Glutamatergic neuron (in vitro differentiated cells): Measurements from ENCODE around the gene ZNF697. TPM values are rescaled to one million over a fixed set of nuclear protein-coding genes. Genes with fewer than 3 reads are reported as not detected.

ENCODE experiments used
- DNase-seq: peaks from one replicate; pipeline ENCODE4 v3.0.0; 2022
- H3K27ac Mint-ChIP-seq: one replicate; pipeline ENCODE4 v1.8.0; 2020; ENCODE audit warnings: mild to moderate bottlenecking, mixed read lengths, inconsistent platforms; ENCODE audit not compliant: unreplicated experiment
- H3K27me3 Mint-ChIP-seq: one replicate; pipeline ENCODE4 v1.8.0; 2020; ENCODE audit warnings: mild to moderate bottlenecking, moderate library complexity, mixed read lengths, inconsistent platforms; ENCODE audit not compliant: unreplicated experiment
- H3K36me3 Mint-ChIP-seq: one replicate; pipeline ENCODE4 v1.8.0; 2020; ENCODE audit warnings: mild to moderate bottlenecking, mixed read lengths, inconsistent platforms; ENCODE audit not compliant: unreplicated experiment
- H3K4me1 Mint-ChIP-seq: one replicate; pipeline ENCODE4 v1.8.0; 2020; ENCODE audit warnings: mild to moderate bottlenecking, low read depth, mixed read lengths, inconsistent platforms; ENCODE audit not compliant: unreplicated experiment
- H3K4me3 Mint-ChIP-seq: one replicate; pipeline ENCODE4 v1.8.0; 2020; ENCODE audit warnings: mild to moderate bottlenecking, mixed read lengths, inconsistent platforms; ENCODE audit not compliant: unreplicated experiment
- H3K9me3 Mint-ChIP-seq: one replicate; pipeline ENCODE4 v1.8.0; 2020; ENCODE audit warnings: mild to moderate bottlenecking, moderate library complexity, mixed read lengths, inconsistent platforms; ENCODE audit not compliant: unreplicated experiment
- total RNA-seq: library from RNA; stranded (reverse); fragmentation: NEBNext Ultra II Directional; extraction: Animal tissue kit (Norgen Biotek cat#: 25700); gene quantifications from one replicate; pipeline ENCODE4 v1.2.1, GENCODE V29; 2021; ENCODE audit not compliant: unreplicated experiment
- TF ChIP-seq, protein P1 (sequence below): fragments of 200-600 bp; sonication (generic); IDR thresholded peaks from one replicate; pipeline ENCODE4 v1.5.0; 2021; ENCODE audit not compliant: partially characterized antibody, unreplicated experiment

The ZNF697 gene
- total RNA-seq, 1 donor from 2014 or later, result 41.9 TPM

DNA sequence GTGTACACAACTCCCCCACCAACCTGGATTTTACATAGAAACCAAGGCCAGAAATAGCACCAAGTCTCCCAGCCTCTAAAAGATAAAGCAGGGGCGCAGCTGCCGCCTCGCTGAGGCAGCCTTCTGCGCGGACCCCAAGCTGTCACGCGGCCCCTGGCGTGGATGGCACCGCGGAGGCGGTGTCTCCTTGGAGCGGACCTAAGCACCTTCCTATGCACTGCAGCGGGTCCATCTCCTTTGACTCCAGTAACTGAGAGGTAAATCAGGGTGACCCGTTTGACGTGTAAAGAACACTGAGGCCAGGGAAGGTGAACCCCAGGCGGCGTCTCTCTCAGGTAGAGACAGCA, 17.0 kb downstream of the ZNF697 start:
- Mint-ChIP-seq H3K4me3 (no peak overlapping the region), H3K27ac (no peak overlapping the region), H3K9me3 (no peaks in the 10 kb centered on the region), H3K27me3 (peaks cover 3% of the 10 kb centered on the region), H3K4me1 (peaks cover 30% of the 10 kb centered on the region), H3K36me3 (no peaks in the 10 kb centered on the region)
- TF ChIP-seq, protein P1, sequence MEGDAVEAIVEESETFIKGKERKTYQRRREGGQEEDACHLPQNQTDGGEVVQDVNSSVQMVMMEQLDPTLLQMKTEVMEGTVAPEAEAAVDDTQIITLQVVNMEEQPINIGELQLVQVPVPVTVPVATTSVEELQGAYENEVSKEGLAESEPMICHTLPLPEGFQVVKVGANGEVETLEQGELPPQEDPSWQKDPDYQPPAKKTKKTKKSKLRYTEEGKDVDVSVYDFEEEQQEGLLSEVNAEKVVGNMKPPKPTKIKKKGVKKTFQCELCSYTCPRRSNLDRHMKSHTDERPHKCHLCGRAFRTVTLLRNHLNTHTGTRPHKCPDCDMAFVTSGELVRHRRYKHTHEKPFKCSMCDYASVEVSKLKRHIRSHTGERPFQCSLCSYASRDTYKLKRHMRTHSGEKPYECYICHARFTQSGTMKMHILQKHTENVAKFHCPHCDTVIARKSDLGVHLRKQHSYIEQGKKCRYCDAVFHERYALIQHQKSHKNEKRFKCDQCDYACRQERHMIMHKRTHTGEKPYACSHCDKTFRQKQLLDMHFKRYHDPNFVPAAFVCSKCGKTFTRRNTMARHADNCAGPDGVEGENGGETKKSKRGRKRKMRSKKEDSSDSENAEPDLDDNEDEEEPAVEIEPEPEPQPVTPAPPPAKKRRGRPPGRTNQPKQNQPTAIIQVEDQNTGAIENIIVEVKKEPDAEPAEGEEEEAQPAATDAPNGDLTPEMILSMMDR, result no peak
- no peak for DNase-seq

DNA sequence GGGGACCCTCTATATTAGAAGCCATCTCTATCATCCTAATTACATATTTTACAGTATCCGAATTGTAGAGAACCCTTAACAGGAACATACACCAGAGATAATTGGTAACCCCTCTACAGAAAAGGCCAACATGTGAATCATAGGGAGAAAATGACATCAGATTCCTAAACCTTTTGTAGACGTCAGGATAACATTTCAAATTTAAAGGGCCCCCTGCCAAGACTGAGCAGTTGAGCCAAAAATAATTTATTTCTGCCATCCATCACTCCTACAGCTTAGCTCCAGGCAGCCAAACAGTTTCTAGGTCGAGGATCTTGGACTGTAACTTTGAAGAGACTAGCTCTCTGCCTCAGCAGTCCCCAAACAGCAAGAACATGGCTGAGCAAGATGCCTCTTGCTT, 21.2 kb downstream of the ZNF697 start:
- no peak overlapping the region for H3K27ac Mint-ChIP-seq
- no peak overlapping the region for H3K4me3 Mint-ChIP-seq
- TF ChIP-seq, protein P1, result no peak
- H3K4me1 Mint-ChIP-seq, result peaks cover 2% of the 10 kb centered on the region
- peaks cover 6% of the 10 kb centered on the region for H3K36me3 Mint-ChIP-seq
- H3K27me3 Mint-ChIP-seq, result peaks cover 8% of the 10 kb centered on the region
- H3K9me3 Mint-ChIP-seq, result peaks cover 6% of the 10 kb centered on the region
- DNase-seq, result no peak

DNA sequence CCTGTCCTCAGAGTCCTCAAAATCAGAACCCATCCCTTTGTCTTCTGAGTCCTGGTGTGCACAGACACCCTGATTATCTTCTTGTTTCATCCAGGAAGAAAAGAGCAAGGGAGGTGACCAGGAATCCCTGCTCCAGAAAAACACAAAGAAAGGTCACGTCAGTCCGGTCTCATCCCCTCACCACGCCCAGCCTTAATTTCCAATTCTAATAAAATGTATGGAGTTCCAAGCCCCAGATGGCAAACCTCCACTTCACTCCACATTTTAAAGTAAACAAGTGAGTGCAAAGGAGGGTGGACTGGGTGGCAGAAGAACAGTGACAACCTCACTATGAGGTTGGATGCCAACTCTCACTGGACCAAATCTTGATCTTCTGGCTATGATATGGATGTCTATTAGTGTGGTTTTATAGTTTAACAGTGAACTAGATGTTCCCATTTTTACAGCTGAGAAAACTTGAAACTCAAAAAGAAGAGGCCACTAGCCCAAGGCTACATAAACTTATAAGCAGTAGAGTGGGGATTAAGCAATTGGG, 22.0 kb downstream of the ZNF697 start:
- Mint-ChIP-seq H3K27me3 (peaks cover 8% of the 10 kb centered on the region), H3K27ac (no peak overlapping the region), H3K36me3 (peaks cover 6% of the 10 kb centered on the region), H3K4me1 (peaks cover 2% of the 10 kb centered on the region), H3K4me3 (no peak overlapping the region), H3K9me3 (peaks cover 6% of the 10 kb centered on the region)
- DNase-seq, result no peak
- TF ChIP-seq, protein P1, result no peak

DNA sequence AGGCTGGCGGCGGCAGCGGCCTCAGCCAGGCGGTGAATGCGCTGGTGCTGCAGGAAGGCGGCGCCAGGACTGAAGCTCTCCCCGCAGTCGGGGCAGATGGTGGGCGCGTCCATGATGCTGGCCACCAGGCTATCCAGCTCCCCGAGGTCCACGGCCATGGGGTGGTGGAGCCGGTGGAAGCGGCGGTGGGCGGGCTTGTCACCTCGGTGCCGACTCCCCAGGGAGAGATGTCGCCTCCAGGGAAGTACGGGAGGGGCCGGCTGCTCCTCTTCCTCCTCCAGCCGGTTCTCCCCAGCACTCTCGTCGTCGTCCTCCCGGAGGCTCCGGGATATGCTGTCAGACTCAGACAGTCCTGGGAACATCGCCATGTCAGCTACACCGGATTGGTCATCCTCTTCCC, 24.4 kb downstream of the ZNF697 start:
- H3K36me3 Mint-ChIP-seq, result peaks cover 6% of the 10 kb centered on the region
- TF ChIP-seq, protein P1, result no peak
- H3K4me3 Mint-ChIP-seq, result no peak overlapping the region
- peaks cover 6% of the 10 kb centered on the region for H3K9me3 Mint-ChIP-seq
- H3K27ac Mint-ChIP-seq, result no peak overlapping the region
- peaks cover 3% of the 10 kb centered on the region for H3K4me1 Mint-ChIP-seq
- no peak for DNase-seq
- peaks cover 5% of the 10 kb centered on the region for H3K27me3 Mint-ChIP-seq

GRCh38 chr1:119623193-119623515, 24.9 kb downstream of the ZNF697 start:
- TF ChIP-seq, protein P1, result no peak
- DNase-seq, result no peak
- peaks cover 6% of the 10 kb centered on the region for H3K9me3 Mint-ChIP-seq
- H3K36me3 Mint-ChIP-seq, result peaks cover 6% of the 10 kb centered on the region
- no peak overlapping the region for H3K27ac Mint-ChIP-seq
- H3K4me3 Mint-ChIP-seq, result no peak overlapping the region
- peaks cover 8% of the 10 kb centered on the region for H3K4me1 Mint-ChIP-seq
- H3K27me3 Mint-ChIP-seq, result peaks cover 8% of the 10 kb centered on the region
